ENCODE measurements around the gene C1orf159.

C1orf159 gene

DNA sequence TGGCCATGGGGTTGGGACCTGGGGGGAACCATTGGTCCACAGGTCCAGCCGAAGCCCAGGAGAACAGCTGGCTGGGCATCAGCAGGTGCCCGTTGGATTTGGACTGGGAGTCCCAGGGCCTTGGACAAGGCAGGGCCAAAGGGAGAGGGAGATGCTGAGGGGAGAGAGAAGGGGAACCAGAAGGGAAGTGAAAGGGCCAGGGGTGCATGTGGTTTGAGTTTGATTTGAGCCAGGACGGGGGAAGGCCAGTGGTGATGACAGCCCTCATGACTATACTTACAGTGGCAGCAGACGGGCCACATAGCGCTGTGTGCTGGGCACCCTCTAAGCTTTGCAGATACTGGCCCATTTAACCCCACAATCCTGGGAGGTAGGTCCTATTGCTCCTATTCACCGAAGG, 77.2 kb downstream of the C1orf159 start:
- DNase-seq (ENCODE audit: low read depth) = no peak

DNA sequence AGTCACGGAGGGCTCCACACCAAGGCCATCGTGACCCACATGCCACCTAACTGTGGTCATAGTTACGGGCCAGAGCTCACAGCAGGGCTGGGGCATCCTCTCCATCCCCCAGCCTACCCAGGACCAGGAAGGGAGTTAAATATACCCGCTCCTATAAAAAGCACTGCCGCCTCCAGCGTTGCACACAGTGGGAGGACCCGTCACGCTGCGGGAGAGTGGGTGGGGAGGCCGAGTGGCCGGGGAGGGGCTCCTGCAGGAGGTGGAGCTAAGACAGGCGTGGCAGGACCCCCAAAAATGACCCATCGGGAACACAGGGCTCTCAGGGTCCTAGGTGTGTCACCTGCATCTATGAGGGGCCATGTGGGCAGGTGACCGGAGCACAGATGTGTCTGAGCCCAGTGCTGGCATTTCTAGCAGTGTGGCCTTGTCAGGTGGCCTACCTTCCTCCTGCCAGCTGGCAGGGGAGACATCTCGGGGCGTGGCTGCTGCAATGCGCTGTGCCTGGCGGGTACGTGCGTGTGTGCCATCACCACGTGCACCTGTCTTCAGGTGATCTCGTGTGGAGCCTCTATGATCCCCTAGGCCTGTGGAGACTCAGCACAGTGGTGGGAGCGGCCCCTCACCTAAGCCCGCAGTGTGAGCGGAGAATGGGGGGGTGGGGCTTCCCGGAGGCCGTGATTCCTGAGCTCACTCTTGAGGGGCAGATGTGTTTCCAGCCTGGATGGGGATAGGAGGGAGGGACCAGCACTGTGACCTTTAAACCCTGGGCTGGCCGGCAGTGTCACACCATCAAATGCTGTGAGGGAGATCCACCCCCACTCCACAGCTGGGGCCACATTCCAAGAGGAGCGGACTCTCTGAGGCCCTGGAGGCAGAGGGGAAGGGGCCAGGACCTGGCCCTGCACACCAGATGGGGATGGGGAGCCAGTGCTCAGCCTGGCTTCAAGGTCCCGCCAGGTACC, 78.2 kb downstream of the C1orf159 start:
- no peak for DNase-seq (ENCODE audit: low read depth)

DNA sequence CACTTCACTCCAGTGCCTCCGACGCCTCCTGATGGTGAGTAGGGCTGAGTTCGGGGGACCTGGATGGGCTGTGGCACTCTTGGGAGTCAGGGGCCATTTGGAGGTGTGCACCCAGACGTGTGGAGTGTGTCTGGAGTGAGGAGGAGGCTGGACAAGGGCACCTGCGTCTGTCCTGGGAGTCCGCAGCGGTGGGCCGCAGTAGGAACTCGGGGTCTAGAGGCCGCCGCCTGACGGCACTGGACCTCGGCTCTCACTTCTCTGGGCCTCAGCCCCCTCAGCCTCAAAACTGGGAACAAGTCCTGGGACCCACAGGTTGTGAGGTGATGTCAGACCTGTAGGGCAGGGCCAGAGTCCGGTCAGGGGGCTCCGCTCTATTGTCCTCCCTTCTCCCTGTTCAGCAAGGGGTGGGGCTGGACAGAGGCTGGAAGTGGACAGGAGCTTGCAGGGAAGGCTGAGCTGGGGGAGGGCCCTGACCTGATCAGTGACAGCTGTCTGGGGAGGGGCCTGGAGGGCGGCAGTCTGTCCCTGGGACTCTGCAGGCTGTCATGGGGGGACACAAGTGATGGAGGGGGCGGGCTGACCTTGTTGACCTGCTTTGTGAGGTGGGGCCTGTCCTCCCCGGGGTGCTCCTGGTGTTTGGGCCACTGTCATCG, 80.5 kb downstream of the C1orf159 start:
- no peak for DNase-seq (ENCODE audit: low read depth)

DNA sequence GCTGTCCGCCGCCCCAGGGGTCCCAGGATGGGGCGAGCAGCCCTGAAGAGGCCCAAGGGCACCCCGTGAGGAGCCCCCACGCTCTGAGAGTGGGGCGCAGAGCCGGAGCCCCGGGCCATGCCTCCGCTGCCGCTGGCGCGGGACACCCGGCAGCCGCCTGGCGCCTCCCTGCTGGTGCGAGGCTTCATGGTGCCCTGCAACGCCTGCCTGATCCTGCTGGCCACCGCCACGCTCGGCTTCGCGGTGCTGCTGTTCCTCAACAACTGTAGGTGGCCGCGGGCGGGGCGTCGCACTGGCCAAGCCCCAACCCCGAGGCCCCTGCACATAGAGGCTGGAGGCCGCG, 81.5 kb downstream of the C1orf159 start:
- DNase-seq (ENCODE audit: low read depth) = no peak

DNA sequence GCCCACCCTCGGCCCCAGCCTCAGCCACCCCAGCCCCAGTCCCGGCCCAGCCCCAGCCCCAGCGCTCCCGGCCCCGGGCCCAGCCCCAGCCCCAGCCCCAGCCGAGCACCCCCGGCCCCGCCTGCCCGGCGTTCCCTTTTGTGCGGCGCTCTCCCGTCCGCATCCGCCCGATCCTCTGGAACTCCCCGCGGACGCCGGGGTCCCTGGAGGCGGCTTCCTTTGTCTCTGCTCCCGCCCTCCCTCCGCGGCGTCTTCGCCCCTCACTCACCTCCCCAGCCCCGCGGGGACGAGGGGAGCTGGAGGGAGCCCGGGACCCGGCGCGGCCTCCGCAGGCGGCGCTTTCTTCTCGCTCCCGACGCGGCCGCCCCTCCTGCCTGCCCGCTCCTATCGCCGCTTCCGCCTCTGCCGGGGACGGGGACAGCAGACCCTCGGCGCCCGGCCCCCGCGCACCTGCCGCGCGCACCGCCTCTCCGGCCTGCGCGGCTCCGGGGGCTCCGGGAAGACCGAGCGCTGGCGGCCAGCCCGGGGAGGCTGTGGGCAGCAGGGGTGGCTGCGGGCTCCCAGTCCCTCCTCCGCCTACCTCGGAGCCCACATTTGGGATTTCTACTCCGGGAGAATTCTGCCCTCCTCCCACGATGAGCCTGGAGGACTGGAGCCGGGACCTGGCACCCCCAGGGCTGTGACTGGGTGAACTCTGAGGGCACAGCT, 82.0 kb downstream of the C1orf159 start:
- no peak for DNase-seq (ENCODE audit: low read depth)

DNA sequence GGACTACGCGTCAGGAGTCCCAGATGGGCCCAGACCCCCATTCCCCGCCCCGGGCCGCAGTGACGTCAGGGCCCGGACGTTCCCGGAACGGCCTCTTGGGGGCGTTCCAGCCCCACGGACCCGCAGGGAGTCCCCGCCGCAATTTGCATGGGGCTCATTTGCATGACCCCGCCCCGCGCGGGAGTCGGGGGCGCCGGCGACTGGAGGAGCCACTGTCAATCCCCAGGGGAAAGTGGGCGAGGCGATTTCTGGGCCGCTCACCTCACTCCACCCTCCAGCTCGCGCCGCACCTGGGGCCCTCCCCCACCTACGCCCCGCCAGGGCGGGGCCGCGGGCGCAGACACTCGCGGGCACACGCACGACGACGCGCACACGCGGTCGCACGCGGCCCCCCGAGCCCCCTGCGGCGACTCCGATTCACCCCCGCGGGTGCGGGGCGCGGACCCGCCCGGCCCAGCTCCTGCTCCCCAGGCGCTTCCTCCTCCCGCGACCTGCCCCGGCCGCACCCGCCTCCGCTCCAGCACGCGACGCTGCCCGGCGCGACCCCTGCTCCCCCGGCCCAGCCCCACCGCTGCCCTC, 82.8 kb downstream of the C1orf159 start:
- DNase-seq (ENCODE audit: low read depth) = peak; percentile 66

DNA sequence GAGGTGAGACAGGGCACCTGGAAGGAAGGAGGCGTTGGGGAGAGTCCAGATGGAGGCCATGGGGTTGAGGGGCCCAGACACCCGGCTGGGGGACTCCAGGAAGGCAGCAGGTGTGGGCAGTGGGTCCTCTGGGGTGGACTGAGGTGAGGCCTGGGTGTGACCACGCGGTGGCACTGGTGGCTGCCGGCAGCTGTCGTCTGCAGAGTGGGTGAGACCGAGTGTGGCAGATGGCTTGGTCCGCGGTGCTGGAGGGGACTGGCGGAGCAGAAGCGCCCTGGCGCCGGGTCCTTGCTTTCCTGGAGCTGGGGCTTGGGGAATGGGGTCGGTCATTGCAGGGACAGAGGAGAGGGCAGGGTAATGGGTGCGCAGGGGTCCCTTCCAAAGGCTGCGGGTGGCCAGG, 83.5 kb downstream of the C1orf159 start:
- DNase-seq (ENCODE audit: low read depth) = no peak

Measured in activated T-helper 1 cell treated with Interleukin-2 at 50 U/mL for 16 hours (primary cell).